ENCODE data around the gene ANO6.

GRCh38 chr12:45263587-45263986 is 47.7 kb downstream of the ANO6 start:
- TF ChIP-seq CTCF (IDR thresholded peaks at IDR 0.05), result no peak
- no peak for TF ChIP-seq ZFX (IDR thresholded peaks at IDR 0.05; ENCODE audit: borderline replicate concordance)
